ENCODE results near the gene TAF11L14.

Gene TAF11L14

DNA sequence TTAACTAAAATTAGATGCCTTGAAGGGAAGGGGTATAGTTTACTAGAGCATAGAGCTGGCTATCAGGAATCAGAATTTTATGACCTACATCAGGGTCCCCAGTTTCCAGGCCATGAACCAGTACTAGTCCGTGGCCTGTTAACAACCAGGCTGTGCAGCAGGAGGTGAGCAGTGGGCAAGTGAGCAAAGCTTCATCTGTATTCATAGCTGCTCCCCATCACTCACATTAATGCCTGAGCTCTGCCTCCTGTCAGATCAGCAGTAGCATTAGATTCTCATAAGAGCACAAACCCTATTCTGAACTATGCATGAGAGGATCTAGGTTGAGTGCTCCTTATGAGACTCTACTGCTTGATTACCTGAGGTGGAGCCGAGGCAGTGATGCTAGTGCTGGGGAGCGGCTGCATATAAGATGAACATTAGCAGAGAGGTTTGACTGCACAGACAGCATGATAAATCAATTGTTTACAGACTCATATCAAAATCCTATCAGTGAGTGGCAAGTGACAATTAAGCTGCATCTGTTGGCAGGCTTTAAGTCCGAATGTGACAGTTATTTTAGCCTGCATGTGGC lies 44.6 kb downstream of the TAF11L14 start:
- intact Hi-C loops (cut with DNase I) = no loop called here
- DNase-seq = no peak

GRCh38 chr5:17679597-17680203 lies 45.4 kb downstream of the TAF11L14 start:
- intact Hi-C loops (cut with DNase I) = no loop called here
- DNase-seq = no peak

DNA sequence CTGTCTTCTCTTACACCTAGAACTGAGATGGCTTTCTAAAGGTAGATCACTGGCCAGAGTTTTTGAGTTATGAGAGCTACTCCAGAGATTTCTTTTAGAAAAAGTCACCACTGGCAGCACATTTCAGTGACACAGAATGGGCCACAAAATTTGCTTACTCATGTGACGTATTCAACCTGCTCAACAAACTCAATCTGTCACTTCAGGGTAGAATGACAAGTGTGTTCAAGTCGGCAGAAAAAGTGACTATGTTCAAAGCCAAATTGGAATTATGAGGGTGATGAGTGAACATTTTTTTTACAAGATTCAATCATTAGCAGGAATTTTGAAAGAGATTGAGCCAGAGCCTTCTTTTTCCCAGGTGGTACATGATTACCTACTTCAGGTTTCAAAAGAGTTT lies 46.5 kb downstream of the TAF11L14 start:
- intact Hi-C loops (cut with DNase I) = no loop called here
- no peak for DNase-seq
